Upper lobe of left lung (tissue), 6 donors: ENCODE data around the gene MIX23. TPM values are rescaled to one million over a fixed set of nuclear protein-coding genes. Genes with fewer than 3 reads are reported as not detected.

ENCODE experiments used
- ATAC-seq, 2 donors: fragments of 200-7000 bp; cut with Tn5 transposase; one replicate each; pipeline ENCODE4 v1.9.1; 2022; ENCODE audit warnings: mild to moderate bottlenecking in 2 of 2, moderate library complexity in 2 of 2; ENCODE audit not compliant: low FRiP score in 2 of 2
- DNase-seq, 2 donors: peaks; one replicate each; pipeline ENCODE4 v3.0.0-alpha.2; 2019 to 2020
- H3K27ac ChIP-seq, 4 donors: fragments of 200-600 bp; sonication (generic); one replicate each; pipeline ENCODE4 v1.5.1; 2016 to 2019
- H3K27me3 ChIP-seq, 4 donors: fragments of 200-600 bp; sonication (generic); one replicate each; pipeline ENCODE4 v1.5.1; 2017 to 2019
- H3K36me3 ChIP-seq, 4 donors: fragments of 200-600 bp; sonication (generic); one replicate each; pipeline ENCODE4 v1.5.1; 2016 to 2019
- H3K4me1 ChIP-seq, 4 donors: fragments of 200-600 bp; sonication (generic); one replicate each; pipeline ENCODE4 v1.5.1; 2018 to 2019
- H3K4me3 ChIP-seq, 4 donors: fragments of 200-600 bp; sonication (generic); one replicate each; pipeline ENCODE4 v1.5.1; 2017 to 2019; ENCODE audit warnings: mild to moderate bottlenecking in 2 of 4, moderate library complexity in 1 of 4
- H3K9me3 ChIP-seq, 4 donors: fragments of 200-600 bp; sonication (generic); one replicate each; pipeline ENCODE4 v1.5.1; 2018 to 2019
- CTCF ChIP-seq, 6 experiments: fragments of 450-650 bp in 4 of 6; fragments of 200-600 bp in 2 of 6; sonication (generic) in 2 of 6; IDR thresholded peaks; one replicate each; pipeline ENCODE4 v1.5.1; 2016 to 2019; ENCODE audit warnings: antibody characterized with exemption in 6 of 6
- EP300 ChIP-seq, 4 donors: sonication (generic); formaldehyde crosslinking; IDR thresholded peaks; one replicate each; pipeline ENCODE4 v1.5.1; 2017; ENCODE audit warnings: antibody characterized with exemption in 4 of 4, control low read depth in 2 of 4
- POLR2A ChIP-seq, 4 donors: fragments of 450-650 bp; IDR thresholded peaks; one replicate each; pipeline ENCODE4 v1.5.1; 2016 to 2017; ENCODE audit warnings: antibody characterized with exemption in 4 of 4, mild to moderate bottlenecking in 2 of 4
- POLR2AphosphoS5 ChIP-seq, 2 donors: sonication (generic); formaldehyde crosslinking; IDR thresholded peaks; one replicate each; pipeline ENCODE4 v1.5.1; 2017; ENCODE audit warnings: antibody characterized with exemption in 2 of 2
- WGBS, 2 donors: methylation state at CpG; one replicate each; pipeline ENCODE4 v1.1.5; 2017 to 2018; 5-methylcytosine and 5-hydroxymethylcytosine counted together
- total RNA-seq, 6 donors: library from RNA; depleted of rRNA in 4 of 6; stranded (reverse); fragments of >200 nt in 4 of 6; gene quantifications; one replicate each; pipeline versions ENCODE4 v1.1.0 to v1.2.1, GENCODE V29; 2016 to 2021
- donor health status: DM: no; HTN: no; CAD: no; lungs with moderate emphysema.
- donor health status: DM: no; HTN: yes; CAD: no; lungs with severe emphysema.

Gene MIX23
- total RNA-seq, result 10 to 100 TPM; 15.5 to 24.7 (median 18.2) TPM

DNA sequence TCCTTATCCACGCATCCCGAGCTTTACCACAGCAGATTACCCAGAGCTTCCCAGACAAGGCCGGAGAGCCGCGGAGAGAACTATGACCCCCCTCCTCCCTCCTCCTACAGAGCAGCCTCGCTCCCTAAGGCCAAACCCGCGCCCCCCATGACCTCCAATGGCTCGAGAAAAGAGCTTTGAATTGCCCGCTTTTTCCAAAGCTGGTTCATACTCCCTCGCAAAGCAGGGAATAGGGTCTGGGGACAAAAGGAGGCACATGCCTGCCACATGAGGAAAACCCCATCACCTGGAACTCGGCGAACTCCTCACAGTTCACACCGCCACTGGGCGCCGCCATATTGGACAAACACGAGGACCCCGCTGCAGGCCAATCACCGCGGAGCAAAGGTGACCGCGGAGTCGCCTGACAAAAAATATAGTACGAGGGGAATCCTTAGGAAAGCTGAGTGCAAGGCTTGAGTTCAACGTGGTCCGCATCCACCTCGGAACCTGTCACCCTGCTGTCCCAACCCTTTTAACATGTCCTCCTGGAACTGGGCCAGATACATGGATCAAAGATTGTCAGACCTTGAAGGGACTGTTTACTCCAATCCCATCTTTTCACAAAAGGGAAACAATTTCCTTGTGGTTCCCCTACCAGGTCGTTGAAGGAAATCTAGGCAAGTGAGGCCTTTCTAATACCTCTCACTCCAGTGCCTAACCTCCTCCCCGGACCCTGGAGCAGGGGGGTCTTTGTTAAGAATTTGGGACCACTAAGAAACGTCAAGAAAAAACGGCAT is at the start of gene MIX23:
TSS of gene MIX23 (minus strand) at position 344 of the 779 bp plus-strand sequence. CDS start at position 337, 7 bp downstream.
- ATAC-seq (peak; percentile 94 to 95), DNase-seq (peak; percentile 86 to 89)
- no peak for TF ChIP-seq EP300 (IDR thresholded peaks at IDR 0.05)
- peak; percentile 45 to 59 for TF ChIP-seq POLR2AphosphoS5 (IDR thresholded peaks at IDR 0.05)
- TF ChIP-seq CTCF (IDR thresholded peaks at IDR 0.05), result peak in 2 of 6 experiments; percentile 6 to 11
- peak in 2 of 4 donors; percentile 29 to 50 for TF ChIP-seq POLR2A (IDR thresholded peaks at IDR 0.05)
- H3K27me3 ChIP-seq, result no peaks in the 10 kb centered on the region
- H3K9me3 ChIP-seq, result no peaks in the 10 kb centered on the region
- H3K36me3 ChIP-seq, result no peaks in the 10 kb centered on the region
- peaks cover 9 to 25% (median 15%) of the 10 kb centered on the region in 4 donors for H3K4me1 ChIP-seq
- WGBS, 2 donors, result 1% methylated on average over 28 to 31 of the region's 31 CpGs
- H3K4me3 ChIP-seq, result peak within 1 kb of the TSS; percentile 39 to 91 (median 66)
- peak within 1 kb of the TSS; percentile 87 to 92 (median 89) for H3K27ac ChIP-seq

GRCh38 chr3:122430371-122430770 is 47.3 kb upstream of the MIX23 start:
- Histone ChIP-seq H3K4me3 (no peak overlapping the region), H3K36me3 (peaks cover 14 to 67% (median 38%) of the 10 kb centered on the region in 4 donors), H3K27ac (no peak overlapping the region), H3K9me3 (no peaks in the 10 kb centered on the region), H3K4me1 (no peaks in the 10 kb centered on the region), H3K27me3 (no peaks in the 10 kb centered on the region)
- 95 to 97% methylated on average over 2 of the region's 2 CpGs for WGBS, 2 donors
- TF ChIP-seq POLR2A (IDR thresholded peaks at IDR 0.05), result no peak
- TF ChIP-seq CTCF (IDR thresholded peaks at IDR 0.05), result no peak
- ATAC-seq, result no peak
- DNase-seq, result no peak

DNA sequence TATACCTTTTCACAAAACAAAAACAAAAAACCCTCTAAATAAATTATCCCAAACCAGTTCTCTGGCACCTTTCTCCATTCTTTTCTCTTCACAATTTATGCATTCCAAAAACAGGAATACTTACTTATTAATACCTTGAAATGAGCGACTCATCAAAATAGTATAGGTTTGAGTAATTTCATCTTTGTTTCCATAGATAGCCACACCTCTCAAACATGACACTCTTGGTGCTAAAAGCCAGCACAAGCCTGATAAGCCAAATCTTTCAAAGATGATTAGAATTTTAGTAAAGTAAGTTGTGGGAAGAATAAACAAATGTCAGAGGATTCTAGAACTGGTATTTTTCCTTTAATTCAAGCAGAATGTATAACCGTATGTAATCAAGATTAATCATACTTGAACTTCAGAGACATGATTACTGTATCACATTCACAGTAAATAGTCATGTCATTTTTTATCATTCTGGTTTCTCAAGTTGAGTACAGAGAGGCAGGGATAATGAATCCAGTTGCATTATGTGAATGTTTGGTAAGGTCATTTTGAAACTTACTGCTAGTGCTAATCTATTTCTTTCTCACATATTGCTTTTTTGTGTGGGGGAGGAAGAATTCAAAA is 44.9 kb upstream of the MIX23 start:
- TF ChIP-seq POLR2AphosphoS5 (IDR thresholded peaks at IDR 0.05) (no peak), CTCF (IDR thresholded peaks at IDR 0.05) (no peak)
- no peaks in the 10 kb centered on the region for H3K27me3 ChIP-seq

DNA sequence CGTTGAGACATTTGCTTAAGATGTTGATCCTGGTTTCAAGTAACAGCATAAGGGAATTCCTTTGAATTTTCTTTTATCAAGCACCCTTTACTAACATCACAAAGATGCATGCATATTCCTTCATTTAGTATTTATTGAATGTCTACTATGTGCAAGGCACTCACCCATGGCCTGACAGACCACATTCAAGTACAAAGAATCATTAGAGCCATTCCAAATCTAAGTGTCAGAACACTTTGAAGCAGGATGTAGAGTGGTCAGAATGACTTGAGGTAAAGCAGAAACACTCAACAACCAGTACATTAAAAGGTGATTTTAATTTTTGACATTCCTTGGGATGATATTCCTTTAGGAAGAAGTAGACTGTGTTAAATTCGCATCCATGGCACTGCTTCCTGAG is 38.8 kb upstream of the MIX23 start:
- 92 to 94% methylated on average over 2 of the region's 2 CpGs for WGBS, 2 donors
- Histone ChIP-seq H3K36me3 (peaks cover 15 to 39% (median 18%) of the 10 kb centered on the region in 4 donors), H3K27me3 (no peaks in the 10 kb centered on the region), H3K27ac (no peak overlapping the region), H3K4me3 (no peak overlapping the region), H3K9me3 (no peaks in the 10 kb centered on the region), H3K4me1 (peaks cover 6 to 9% (median 8%) of the 10 kb centered on the region in 4 donors)
- ATAC-seq (no peak), DNase-seq (no peak)
- TF ChIP-seq POLR2AphosphoS5 (IDR thresholded peaks at IDR 0.05), result no peak
- TF ChIP-seq POLR2A (IDR thresholded peaks at IDR 0.05), result no peak
- TF ChIP-seq EP300 (IDR thresholded peaks at IDR 0.05), result no peak
- TF ChIP-seq CTCF (IDR thresholded peaks at IDR 0.05), result no peak

More for the DNA sequence above, 44.9 kb upstream of the MIX23 start:
- ATAC-seq (no peak), DNase-seq (no peak)
- no peaks in the 10 kb centered on the region for H3K4me1 ChIP-seq
- H3K36me3 ChIP-seq, result peaks cover 16 to 65% (median 34%) of the 10 kb centered on the region in 4 donors
- 85 to 89% methylated on average over 2 of the region's 2 CpGs for whole genome bisulfite sequencing, 2 donors
- H3K27ac ChIP-seq, result no peak overlapping the region
- H3K4me3 ChIP-seq, result no peak overlapping the region
- H3K9me3 ChIP-seq, result no peaks in the 10 kb centered on the region
